CD4-positive, alpha-beta T cell treated with Interferon alpha-2 for 1 hour (primary cell): ENCODE measurements around the gene SEC24B.

Experiments used
- DNase-seq, 2 donors: peaks; one replicate each; pipeline ENCODE4 v3.0.0-alpha.2; 2020 to 2022

The SEC24B gene

DNA sequence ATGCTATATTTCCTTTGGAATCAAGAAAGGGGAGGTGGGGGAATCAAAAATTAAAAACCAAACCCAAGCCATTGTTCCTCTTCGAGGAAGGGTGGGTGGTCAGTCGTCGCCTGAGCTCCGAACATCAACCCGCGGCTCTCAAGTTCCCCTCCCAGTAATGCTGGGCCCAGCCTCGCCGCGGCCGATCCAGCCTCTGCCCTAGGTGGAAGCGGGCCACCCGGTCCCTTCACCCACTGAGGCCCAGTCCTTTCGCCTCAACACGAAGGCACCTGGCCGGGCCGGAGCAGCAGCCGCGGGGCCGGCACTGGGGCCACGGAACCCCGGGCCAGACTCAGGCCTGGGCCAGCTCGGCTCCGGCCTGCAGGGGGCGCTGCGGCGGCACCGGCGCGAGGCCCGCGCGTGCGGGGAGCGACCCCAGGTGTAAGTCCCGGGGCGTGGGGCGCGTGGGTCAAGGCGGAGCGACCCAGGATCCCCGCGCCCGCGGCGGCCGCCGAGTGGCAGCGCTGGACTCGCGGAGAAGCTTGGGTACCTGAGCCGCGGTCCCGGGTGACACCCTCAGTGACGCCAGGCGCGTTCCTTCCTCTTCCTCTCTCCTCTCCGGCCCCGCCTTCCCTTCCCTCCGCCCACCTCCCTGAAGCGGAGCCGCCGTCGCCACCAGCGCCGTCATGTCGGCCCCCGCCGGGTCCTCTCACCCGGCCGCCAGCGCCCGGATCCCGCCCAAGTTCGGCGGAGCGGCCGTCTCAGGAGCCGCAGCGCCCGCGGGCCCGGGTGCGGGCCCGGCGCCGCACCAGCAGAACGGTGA is at the start of gene SEC24B:
Gene SEC24B, plus strand, starts transcription at position 611 of the 802 bp plus-strand sequence. Its CDS starts 55 bp downstream, at position 666.
- DNase-seq = peak; percentile 91 to 92

DNA sequence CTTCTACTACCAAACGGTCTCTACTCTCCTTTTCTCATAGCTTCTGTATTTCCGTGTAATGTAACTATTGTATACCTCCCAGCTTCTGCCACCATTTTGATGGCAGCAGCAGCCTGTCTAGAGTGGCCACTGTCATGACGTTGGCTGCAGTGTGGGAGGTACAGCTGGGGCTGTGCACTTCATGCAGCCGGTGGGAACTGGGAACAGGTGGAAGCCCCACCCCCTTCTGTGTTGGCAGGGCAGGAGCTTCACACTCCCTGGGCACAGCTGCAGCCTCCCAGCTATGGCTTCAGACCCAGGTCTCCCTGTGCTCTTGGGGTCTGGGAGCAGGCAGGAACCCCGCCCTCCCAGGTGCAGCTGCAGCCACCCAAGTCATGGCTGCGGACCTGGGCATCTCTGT is 49.8 kb upstream of the SEC24B start:
- DNase-seq = no peak

DNA sequence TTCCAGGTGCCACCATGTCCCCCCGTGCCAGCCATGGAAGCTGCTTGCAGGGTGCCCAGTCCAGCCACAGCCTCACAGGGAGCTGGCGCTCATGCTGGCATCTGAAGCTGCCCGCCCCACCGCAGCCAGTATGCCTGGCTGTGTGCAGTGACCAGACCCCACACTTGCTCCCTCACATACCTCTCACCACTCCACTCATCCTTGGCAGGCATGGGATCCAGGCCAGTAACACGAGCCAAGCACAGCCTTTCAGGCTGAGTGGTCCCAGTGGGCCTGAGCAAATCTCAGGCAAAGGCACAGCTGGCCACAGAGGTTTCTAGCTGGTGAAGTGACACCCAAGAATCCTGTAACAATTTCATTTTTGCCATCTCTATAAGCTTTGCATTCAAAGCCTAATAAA is 48.4 kb upstream of the SEC24B start:
- no peak for DNase-seq

DNA sequence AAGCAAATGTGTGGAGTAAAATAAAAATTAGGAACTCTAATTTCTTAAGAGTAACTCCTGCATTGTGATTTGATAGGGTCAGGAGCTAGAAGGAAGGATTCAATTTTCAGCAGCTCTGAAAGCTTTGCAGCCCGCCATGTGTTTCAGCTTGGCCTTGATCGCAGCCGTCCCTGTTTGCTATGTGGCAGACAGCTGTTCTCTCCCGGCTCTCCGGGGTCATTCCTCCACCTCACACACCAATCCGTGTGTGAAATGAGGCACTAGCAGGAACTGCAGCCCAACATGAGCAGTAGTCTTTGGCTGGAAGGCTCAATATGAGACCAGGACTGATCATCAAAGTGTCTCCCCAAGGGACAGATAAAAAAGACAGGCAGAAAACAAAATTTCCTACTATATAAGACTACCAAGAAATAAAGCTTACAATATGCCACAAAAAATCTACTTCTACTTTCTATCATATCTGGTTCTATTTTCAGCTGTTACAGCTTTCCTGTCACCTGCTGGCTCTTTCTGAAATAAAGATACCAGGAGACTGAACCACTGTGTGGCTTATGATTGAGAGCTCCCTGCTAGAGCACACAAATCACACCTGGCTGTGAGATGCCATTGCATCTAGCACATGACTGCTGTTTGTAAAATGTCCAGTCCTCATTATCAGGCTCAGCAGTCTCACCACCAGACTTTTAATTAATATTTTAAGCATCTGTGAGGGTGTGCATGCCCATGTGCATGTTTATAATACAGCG is 44.1 kb upstream of the SEC24B start:
- no peak for DNase-seq

DNA sequence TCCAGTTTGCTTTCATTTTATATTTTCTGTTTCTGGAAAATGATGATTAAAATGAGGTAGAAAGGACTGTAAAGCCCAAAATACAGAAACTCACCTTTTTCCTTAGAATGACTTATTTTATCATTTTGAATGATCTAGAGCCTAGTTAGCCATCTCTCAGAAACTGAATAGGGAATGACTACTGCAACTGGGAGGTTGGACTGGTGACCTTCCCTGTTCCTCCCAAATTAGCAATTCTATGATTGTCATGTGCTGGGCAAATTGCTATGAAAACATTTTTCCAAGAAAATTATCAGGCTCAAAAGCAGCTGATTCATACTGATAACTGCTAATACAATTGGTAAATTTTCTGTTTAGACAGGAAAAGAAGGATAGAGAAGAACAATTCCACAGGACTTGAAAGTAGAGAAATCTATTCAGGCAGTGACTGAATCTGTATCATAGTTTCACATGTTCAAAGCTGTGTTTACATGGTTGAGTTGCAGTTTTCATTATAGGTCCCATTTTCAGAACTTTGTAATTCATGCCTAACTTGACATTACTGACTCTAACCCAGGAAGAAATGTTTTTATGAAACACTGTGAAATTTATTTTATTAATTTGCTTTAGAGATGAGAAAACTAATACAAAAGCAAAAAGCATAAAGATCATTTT is 43.4 kb upstream of the SEC24B start:
- no peak for DNase-seq

DNA sequence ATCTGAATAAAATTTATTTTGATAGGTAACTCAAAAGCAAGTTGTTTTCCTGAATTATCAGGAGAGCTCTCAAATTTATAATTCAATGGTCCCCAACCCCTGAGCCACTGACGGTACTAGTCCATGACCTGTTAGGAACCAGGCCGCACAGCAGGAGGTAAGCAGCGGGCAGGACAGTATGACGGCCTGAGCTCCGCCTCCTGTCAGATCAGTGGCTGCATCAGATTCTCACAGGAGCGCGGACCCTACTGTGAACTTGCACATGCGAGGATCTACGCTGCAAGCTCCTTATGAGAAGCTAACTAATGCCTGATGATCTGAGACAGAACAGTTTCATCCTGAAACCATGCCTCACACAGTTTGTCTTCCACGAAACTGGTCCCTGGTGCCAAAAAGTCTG is 37.9 kb upstream of the SEC24B start:
- no peak for DNase-seq

DNA sequence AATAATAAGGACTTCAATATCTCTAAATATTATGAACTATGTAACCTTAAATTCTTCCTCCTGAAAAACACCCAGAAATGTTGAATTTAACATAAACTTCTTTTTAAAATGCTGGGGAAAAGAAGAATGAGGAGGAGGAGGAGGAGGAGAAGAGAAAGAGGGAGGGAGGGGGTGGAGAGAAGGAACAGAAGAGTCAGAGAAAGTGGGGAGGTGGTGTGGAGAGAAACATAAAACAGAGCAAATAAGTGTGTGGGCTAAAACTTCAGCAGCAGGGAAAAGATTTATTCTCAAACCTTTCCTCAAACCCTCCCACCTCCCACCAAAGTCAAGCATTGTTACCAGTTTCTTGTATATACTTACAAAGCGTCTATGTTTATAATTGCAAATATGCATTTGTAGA is 34.7 kb upstream of the SEC24B start:
- DNase-seq = no peak

DNA sequence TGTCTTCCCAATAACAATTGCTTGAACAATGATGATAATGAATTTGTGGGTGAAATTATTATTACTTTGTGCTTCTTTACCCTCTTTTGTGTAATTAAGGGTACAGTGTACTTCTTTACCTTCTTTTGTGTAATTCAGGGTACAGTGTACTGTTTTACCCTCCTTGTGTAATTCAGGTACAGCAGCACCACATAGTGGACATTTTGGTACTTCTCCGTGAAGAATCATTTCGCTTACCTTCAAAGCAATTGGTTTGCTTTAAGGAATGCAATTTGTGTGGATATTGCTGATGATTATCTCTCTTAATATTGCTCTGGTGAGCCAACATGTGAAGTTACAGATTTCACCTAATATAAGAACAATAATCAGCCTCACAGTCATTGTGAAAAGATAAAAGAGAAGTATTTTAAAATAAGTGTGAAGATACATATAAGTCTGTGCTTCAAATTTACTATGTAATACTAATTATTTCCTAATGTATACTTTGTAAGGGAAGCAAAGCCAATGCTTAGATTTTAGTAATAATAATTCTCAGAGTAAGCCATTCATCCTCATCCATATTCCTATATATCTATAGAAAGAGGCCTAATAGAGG is 27.2 kb upstream of the SEC24B start:
- DNase-seq = peak; percentile 13 to 62

DNA sequence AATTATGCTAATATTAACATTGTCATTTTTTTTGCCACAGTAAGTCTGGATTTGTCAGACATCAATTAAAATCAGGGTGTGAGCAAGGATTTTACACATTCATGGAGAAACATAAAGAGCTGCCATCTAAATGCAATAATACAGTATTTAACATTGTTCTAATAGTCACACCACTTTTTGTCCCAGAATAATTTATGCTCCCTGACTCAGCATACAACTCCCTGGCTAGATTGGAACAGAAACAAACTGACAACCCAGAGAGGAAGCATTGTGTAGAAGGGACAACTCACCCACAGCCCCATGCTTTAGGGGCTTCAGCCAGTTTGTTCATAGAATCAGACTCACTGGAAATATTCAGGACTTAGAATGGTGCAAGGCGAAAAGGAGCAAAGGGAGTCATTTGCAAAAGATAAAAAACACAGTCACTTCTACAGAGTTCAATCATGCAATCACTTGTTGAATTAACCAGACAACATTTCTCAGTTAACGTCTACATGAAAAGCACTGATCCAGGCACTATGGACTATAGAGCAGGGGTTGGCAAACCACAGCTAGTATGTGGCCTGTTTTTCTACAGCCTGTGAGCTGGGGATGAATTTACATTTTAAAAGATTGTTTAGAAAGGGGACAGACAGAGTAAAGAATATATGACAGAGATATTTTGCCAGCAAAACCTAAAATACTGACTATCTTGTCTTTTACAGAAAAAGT is 26.4 kb upstream of the SEC24B start:
- DNase-seq = no peak

DNA sequence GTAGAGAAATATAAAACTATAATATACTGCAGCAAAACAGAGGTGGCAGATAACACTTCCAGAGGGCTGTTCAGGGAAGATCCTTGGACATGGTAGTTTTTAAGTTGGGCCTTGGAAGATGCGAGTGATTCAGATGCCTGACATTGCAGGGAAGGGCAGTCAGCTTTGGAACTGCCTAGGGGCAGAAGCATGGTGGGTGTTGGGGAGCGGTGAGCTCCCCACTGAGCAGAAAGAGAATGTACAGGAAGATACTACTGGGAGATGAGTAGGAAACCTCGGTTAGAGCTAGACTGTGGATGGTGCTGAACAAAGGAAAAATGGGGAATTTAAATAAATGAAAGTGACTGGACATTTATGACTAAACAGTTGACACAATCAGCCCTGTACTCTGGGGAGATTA is 24.9 kb upstream of the SEC24B start:
- no peak for DNase-seq

DNA sequence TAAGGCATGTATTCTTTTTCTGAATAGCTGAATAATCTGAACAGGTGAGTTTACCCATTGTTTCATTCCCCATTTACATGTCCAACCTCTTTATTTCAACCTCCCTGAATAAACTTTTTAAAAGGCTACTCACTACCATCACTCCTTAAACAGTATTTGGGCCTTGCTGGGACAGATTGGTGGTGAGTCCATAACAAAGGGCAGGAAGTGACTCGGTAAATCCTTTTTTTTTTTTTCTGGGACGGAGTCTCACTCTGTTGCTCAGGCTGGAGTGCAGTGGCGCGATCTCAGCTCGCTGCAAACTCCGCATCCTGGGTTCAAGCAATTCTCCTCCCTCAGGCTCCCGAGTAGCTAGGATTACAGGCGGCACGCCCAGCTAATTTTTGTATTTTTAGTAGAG is 23.4 kb upstream of the SEC24B start:
- DNase-seq = no peak

DNA sequence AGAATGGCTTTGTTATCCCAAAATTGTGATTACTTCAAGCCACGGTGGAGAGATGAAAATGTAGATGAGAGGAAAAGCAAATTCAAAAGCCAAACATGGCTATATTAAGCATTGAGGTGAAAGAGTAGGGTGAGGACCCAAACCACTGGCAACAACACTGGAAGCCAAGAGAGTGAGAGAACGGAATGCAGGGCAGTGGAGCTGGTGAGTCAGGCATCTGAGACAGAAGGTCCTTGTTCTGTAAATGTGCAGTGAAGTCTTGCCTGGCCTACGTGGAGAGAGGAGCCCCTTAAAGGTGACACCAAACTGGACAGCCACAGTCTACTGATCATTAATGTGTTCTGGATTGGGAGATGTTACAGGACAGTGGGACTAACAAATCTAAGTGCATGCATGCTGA is 22.8 kb upstream of the SEC24B start:
- no peak for DNase-seq

DNA sequence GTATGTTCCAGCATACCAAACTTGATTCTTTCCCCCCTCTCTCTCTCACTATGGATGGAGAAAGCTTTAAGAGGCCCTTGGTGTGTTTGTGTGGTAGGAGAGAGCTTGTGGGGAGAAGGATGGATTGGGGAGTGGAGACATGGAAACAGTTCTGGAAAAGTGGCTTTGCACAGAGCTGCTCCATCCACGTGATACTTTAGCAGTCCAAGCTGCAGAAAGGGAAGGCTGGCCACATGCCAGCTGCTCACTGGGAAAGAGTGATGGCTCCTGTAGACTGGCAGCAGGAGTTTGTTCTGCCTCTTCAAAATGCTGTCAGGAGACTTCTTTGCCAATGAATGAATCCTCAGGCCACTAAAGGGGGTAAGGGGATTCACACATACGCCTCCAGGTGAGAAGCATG is 21.7 kb upstream of the SEC24B start:
- no peak for DNase-seq

DNA sequence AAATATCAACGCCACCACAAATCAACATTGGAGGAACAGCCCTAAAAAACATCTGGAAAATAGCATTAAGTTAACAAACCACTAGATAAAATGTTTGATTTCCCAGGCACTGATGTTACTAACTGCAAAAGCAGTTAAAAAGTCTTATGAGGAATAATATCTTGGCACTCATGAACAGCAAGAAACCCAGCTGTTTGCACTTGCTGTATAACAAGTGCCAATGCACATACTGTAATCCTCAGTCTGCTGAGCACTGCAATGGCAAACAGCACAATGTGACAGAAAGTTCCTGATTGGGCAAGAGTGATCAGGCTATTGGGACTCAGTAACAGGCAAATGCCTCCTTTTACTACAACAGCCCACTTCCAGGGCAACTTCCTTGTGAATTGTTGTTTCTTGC is 20.8 kb upstream of the SEC24B start:
- no peak for DNase-seq

DNA sequence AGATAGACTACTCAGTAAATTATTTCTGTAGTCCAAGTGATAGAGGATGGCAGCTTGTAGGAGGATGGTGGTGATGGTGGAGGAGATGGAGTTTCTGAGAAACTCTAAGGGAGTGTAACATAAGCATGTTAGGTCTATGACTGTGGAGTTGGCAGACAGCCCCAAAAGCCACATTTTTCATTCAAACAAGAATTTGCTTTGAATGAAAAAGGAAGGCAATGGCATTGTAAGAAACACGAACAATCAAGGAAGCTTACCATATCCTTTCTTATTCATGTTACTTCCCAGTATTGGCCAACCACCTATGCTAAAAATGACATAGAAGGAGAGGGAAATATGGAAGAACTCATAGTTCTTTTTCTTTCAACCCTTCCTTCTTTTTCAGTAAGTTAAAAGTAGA is 18.7 kb upstream of the SEC24B start:
- DNase-seq = no peak

DNA sequence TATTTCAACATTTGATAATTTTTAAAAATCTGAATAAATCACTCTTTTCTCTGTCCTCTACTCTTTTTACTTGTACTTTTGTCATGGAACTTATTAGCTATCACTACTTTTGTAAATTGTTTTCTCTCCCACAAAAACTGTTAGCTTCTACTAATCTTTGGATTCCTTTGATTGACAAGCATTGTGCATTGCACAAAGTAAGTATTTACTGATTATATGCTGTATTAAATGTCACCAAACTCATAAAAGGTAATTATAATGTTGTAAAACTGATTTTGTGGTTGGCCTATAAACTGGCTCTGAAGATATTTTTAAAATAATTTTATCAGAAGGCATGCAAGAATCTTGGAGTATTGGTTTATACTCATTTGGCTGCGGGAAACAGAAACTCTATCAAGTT is 15.0 kb upstream of the SEC24B start:
- DNase-seq = no peak

DNA sequence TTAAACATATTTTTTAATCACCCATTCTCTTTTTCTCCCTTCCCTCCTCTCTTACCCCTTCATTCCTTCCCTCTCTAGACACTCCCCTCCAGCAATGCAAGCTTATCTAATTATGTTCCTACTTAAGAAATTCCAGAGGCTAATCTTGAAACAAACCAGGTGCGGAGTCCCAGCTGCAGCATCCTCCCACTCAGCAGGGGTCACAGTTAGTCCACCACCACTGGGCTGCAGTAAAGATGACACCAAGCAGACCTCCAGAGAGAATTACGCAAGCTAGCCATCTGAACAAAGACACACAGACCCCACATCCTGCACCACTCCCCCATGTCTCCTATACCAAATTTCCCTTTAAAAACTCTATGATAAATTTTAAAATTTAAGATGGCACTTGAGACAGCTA is 13.9 kb upstream of the SEC24B start:
- DNase-seq = no peak

DNA sequence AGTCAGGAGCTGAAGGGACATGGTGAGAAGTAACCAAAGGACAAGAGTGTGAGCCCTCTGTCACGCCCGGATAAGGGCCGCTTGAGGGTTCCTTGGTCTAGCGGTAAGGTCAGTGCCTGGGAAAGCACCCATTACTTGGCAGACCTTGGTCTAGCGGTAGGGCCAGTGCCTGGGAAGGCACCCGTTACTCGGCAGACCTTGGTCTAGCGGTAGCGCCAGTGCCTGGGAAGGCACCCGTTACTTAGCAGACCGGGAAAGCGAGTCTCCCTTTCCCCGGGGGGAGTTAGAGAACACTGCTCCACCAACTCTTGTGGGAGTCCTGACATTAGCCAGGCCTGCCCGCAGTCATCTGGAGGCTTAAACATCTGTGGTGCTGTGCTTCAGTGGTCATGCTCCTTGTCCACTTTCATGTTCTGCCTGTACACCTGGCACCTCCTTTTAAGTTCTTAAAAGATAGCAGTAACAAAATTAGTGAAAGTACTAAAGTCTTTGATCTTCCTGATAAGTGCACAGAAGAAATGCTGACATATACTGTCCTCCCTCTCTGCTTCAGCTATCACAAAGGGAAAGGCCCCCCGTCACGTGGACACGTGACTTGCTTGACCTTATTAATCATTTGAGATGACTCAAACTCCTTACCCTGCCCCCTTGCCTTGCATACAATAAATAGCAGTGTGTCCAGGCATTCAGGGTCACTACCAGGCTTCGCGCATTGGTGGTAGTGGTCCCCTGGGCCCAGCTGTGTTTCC is 9.3 kb upstream of the SEC24B start:
- DNase-seq = no peak

DNA sequence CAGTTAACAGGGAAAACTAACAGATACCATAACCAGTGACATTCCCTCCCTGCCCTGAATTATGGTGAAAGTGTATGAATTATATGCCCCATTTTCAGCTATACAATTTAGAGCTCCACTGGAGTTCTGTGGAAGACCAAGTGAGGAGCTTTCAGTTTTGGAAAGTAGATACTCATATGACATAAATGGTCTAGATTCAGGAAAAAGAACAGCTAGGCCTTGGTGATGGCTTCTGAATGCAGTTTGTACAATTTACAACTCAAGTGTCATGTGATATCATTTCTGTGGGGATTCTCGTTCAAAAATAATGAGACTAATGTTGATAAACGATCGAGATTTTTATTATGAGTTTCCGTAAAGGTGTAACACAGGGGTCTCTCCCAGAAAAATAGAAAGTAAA is 8.2 kb upstream of the SEC24B start:
- DNase-seq = no peak

DNA sequence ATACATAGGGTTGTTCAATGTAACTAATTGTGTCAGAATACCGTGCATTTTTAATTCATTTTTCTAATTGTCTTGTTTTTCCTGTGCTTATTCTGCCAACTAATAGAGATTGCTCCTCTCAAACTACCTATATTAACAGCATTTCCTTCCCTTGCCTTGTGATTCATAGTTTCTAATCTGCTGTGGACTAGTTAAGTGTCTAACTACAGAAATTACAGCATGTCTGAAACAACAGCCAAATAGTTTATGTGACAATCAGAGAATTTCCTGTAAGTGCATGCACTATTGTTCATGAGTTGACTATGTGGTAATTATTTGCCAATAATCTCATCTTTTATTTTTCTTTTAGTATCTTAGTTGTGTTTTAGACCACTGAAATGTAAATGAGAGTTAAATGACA is 4.1 kb upstream of the SEC24B start:
- DNase-seq = no peak

DNA sequence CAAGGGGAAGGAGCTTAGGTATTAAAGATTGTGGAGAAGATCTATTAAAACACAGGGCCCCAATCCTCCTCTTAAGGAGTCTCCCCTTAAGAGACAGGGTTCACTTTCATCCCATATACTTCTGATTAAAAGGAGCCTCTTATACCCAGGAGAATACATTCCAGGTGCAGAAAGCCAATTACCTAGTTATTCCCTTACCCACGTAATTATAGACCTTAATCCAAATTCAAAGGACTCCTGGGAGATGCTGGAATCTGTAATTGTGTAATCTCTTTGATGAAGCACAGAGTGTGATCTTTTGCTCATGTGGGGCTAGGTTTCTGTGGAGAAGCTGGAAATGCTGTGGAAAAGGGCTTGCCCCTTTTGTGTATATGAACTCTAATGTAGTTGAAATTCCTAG is 1.4 kb upstream of the SEC24B start:
- no peak for DNase-seq

DNA sequence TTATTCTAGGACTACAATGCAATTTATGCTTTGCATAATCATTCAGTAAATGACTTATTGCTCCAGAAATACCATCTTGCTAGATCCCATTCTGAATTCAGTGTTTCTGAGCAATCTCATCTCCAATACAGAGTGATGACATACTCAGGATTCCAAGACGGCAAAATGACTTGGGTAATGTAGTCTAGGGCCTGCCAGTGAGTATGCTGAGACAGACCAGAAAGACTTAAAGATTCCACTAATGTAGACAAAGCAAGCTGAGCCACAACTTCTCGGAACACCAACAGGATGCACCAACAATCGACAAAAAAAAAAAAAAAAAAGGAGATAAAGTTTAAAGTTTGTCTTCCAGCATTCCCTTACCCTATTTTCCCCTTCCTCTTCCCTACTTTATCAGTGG is 919 bp upstream of the SEC24B start:
- DNase-seq = peak in 1 of 2 donors; percentile 6
